ENCODE measurements around the gene ZFR. TPM values are rescaled to one million over a fixed set of nuclear protein-coding genes. Genes with fewer than 3 reads are reported as not detected.

Gene ZFR
- total and polyA plus RNA-seq, 9 of the 15 experiments (the other 6 are each of a cell fraction or from before 2014, with no cell fraction given): 35.5 to 108 (median 71.1) TPM

DNA sequence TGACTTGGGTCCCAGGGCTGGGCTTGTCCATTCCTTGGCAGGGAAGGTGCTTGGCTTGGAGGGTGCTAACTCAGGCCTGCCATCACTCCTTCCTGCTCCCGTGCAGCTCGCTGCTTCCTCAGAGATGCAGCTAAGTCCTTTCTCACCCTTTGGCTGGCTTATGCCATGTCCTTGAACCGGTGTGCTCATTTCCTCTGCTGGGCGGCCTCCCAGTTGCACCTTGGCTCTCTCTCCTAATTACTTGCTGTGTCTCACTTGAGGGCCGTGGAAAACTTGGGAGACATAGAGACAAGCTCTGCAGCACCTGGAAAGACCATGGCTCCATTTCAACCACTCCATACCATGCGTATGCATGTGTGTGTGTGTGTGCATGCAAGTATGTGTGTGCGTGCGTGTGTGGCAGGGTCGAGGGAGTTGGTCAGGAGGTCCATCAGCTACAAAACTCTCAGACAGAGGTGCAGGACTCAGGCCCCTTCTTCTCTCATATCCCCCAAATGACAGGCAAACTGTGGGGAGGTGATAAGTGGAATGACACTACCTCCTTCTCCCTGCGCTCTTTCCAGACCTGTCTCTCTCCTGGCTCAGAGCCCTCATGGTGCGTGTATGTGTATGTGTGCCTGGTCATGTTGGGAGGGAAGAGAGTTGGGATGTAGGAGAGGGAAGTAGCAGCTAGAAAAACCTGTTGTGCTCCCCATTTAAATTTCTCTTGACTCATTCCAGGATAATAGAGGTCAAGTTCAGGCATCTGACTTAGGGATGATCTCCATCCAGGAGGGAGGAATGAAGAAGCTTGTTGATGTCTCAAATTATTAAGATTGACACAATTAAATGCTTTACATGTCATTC lies 114.2 kb downstream of the ZFR start:
- 45% methylated on average over 11 of the region's 11 CpGs for WGBS (ENCODE audit: insufficient coverage, low coverage, missing lambda C conversion rate)
- FAIRE-seq: no peak
- TF ChIP-seq KDM2B (CRISPR knock-in tag; IDR thresholded peaks at IDR 0.05): no peak
- no peak for TF ChIP-seq SIX5 (IDR thresholded peaks at IDR 0.05; ENCODE audit: borderline replicate concordance in 1 of 2, insufficient read depth in 1 of 2, low read depth in 1 of 2, low read length in 2 of 2)
- TF ChIP-seq, protein P1, sequence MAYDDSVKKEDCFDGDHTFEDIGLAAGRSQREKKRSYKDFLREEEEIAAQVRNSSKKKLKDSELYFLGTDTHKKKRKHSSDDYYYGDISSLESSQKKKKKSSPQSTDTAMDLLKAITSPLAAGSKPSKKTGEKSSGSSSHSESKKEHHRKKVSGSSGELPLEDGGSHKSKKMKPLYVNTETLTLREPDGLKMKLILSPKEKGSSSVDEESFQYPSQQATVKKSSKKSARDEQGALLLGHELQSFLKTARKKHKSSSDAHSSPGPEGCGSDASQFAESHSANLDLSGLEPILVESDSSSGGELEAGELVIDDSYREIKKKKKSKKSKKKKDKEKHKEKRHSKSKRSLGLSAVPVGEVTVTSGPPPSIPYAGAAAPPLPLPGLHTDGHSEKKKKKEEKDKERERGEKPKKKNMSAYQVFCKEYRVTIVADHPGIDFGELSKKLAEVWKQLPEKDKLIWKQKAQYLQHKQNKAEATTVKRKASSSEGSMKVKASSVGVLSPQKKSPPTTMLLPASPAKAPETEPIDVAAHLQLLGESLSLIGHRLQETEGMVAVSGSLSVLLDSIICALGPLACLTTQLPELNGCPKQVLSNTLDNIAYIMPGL (CRISPR knock-in tag; IDR thresholded peaks at IDR 0.05): no peak
- no peak for TF ChIP-seq GTF2F1 (IDR thresholded peaks at IDR 0.05; ENCODE audit: low read depth, low read length)
- no peak for TF ChIP-seq ZNF23 (CRISPR knock-in tag; IDR thresholded peaks at IDR 0.05)
- TF ChIP-seq FOXK2 (conservative IDR thresholded peaks at IDR 0.05 in 1 of 2, IDR thresholded peaks at IDR 0.05 in 1 of 2; ENCODE audit: low read depth in 2 of 2): no peak
- Histone ChIP-seq H4K20me1 (replicated peaks; ENCODE audit: control insufficient read depth, insufficient read depth, low read length) (no peaks in the 10 kb centered on the region), H3K4me3 (no peak overlapping the region), H3K9ac (ENCODE audit: insufficient read depth in 1 of 2, low read depth in 2 of 2, low read length in 2 of 2) (no peak overlapping the region), H2AFZ (ENCODE audit: low read depth, low read length) (no peak overlapping the region), H3K9me1 (ENCODE audit: control insufficient read depth, insufficient read depth, low read length) (no peaks in the 10 kb centered on the region), H3K27me3 (ENCODE audit: control insufficient read depth in 2 of 2, insufficient read depth in 2 of 2, low read length in 2 of 2) (no peaks in the 10 kb centered on the region), H3K36me3 (ENCODE audit: control insufficient read depth, insufficient read depth, low read length) (no peaks in the 10 kb centered on the region), H3K4me2 (ENCODE audit: insufficient read depth, low read length) (no peak overlapping the region), H3K27ac (ENCODE audit: extremely low read depth, low read depth, low read length) (no peak overlapping the region), H3K79me2 (ENCODE audit: control insufficient read depth, insufficient read depth, low read length) (no peaks in the 10 kb centered on the region), H3K9me3 (replicated peaks; ENCODE audit: control insufficient read depth, insufficient read depth, low read depth, low read length) (no peaks in the 10 kb centered on the region), H3K4me1 (replicated peaks in 1 of 2; ENCODE audit: control insufficient read depth in 2 of 2, insufficient read depth in 2 of 2, low read length in 2 of 2) (peaks cover 0 to 3% of the 10 kb centered on the region in 2 experiments; a peak in 1 of 5 replicates)
- intact Hi-C loops (cut with micrococcal nuclease) (loop anchor here (10.0 kb wide), 1 partner anchor 284 kb away; no protein-coding TSS in a partner anchor), in situ Hi-C loops (cut with MboI) (no loop called here)
- ChIA-PET CTCF (ENCODE audit: low intra/inter-chr PET ratio) (interaction anchor here (1.6 kb wide), 1 partner anchor 97 kb away, joined by 18 read pairs; no protein-coding TSS in a partner anchor), POLR2A (interaction anchor here (0.6 to 2.3 kb wide), 2 partner anchors 16 to 125 kb away, joined by 3 to 5 read pairs; no protein-coding TSS in a partner anchor)
- no peak for ATAC-seq
- no peak for DNase-seq (ENCODE audit: extremely low read depth in 1 of 4, low spot score in 3 of 4)
- no TSS peak for BruUV-seq (replicated peaks)
